GM04504 (cell line): ENCODE measurements around the gene ANKS4B.
A peak's percentile ranks its signal among the peaks of the same experiment; 100 is the strongest.
"Not testable (repeated sequence)": the region's sequence is repeated elsewhere in the genome, so short reads cannot be mapped to it uniquely, and the experiment has no call there.

Experiments
- DNase-seq: peaks from one replicate; pipeline ENCODE4 v3.0.0-alpha.2; 2012; ENCODE audit warnings: low read depth

Gene ANKS4B

GRCh38 chr16:21262779-21263639, 29.5 kb downstream of the ANKS4B start:
- DNase-seq = no peak

- peak; percentile 18 for DNase-seq
Observed at GRCh38 chr16:21263640-21264570, 30.4 kb downstream of the ANKS4B start.

GRCh38 chr16:21264571-21265036, 31.1 kb downstream of the ANKS4B start:
- DNase-seq = no peak

GRCh38 chr16:21265104-21265837, 31.8 kb downstream of the ANKS4B start:
- DNase-seq = no peak

GRCh38 chr16:21267298-21267697, 33.8 kb downstream of the ANKS4B start:
- no peak for DNase-seq

- DNase-seq = no peak
Observed at GRCh38 chr16:21268236-21268635, 34.7 kb downstream of the ANKS4B start.

- no peak for DNase-seq
Observed at GRCh38 chr16:21272253-21272652, 38.8 kb downstream of the ANKS4B start.

- DNase-seq = not testable (repeated sequence)
Observed at GRCh38 chr16:21272763-21273162, 39.3 kb downstream of the ANKS4B start.

GRCh38 chr16:21274172-21274726, 40.8 kb downstream of the ANKS4B start:
- DNase-seq = no peak

- no peak for DNase-seq
Observed at GRCh38 chr16:21275529-21275928, 42.0 kb downstream of the ANKS4B start.

GRCh38 chr16:21276090-21276489, 42.6 kb downstream of the ANKS4B start:
- DNase-seq = no peak

- no peak for DNase-seq
Observed at GRCh38 chr16:21277045-21277926, 43.8 kb downstream of the ANKS4B start.

GRCh38 chr16:21277927-21278706, 44.6 kb downstream of the ANKS4B start, which contains the start of gene CRYM:
CRYM (minus strand) TSS chr16:21278290; CDS start chr16:21278251, 39 bp downstream.
- no peak for DNase-seq

- DNase-seq = no peak
Observed at GRCh38 chr16:21279501-21279900, 46.0 kb downstream of the ANKS4B start.

- DNase-seq = no peak
Observed at GRCh38 chr16:21281698-21282389, 48.3 kb downstream of the ANKS4B start.

- DNase-seq = no peak
Observed at GRCh38 chr16:21283521-21284289, 50.2 kb downstream of the ANKS4B start.

- no peak for DNase-seq
Observed at GRCh38 chr16:21284414-21284813, 50.9 kb downstream of the ANKS4B start.

- DNase-seq = no peak
Observed at GRCh38 chr16:21285314-21285713, 51.8 kb downstream of the ANKS4B start.
